HG03432 (cell line): ENCODE data around the gene GALNT15.

ENCODE experiments used
- ATAC-seq: cut with Tn5 transposase; IDR thresholded peaks from one replicate; pipeline ENCODE4 v1.9.1; 2021; ENCODE audit warnings: mild to moderate bottlenecking, moderate library complexity; ENCODE audit not compliant: unreplicated experiment

GALNT15 gene

GRCh38 chr3:16186086-16186485, 11.6 kb downstream of the GALNT15 start:
- ATAC-seq = no peak

- no peak for ATAC-seq
Measured at GRCh38 chr3:16186565-16186964, 12.1 kb downstream of the GALNT15 start.

GRCh38 chr3:16187213-16187790, 12.8 kb downstream of the GALNT15 start:
- ATAC-seq = no peak

- ATAC-seq = no peak
Measured at GRCh38 chr3:16188071-16188470, 13.6 kb downstream of the GALNT15 start.

GRCh38 chr3:16189201-16189600, 14.7 kb downstream of the GALNT15 start:
- no peak for ATAC-seq

GRCh38 chr3:16190704-16191103, 16.2 kb downstream of the GALNT15 start:
- no peak for ATAC-seq

- ATAC-seq = no peak
Measured at GRCh38 chr3:16191591-16191990, 17.1 kb downstream of the GALNT15 start.

- no peak for ATAC-seq
Measured at GRCh38 chr3:16192176-16192811, 17.8 kb downstream of the GALNT15 start.

GRCh38 chr3:16198427-16198826, 23.9 kb downstream of the GALNT15 start:
- no peak for ATAC-seq

- no peak for ATAC-seq
Measured at GRCh38 chr3:16199769-16200168, 25.3 kb downstream of the GALNT15 start.

- no peak for ATAC-seq
Measured at GRCh38 chr3:16200411-16200810, 25.9 kb downstream of the GALNT15 start.

- no peak for ATAC-seq
Measured at GRCh38 chr3:16203031-16203430, 28.6 kb downstream of the GALNT15 start.

GRCh38 chr3:16203671-16204629, 29.5 kb downstream of the GALNT15 start:
- ATAC-seq = no peak

- ATAC-seq = no peak
Measured at GRCh38 chr3:16204751-16205150, 30.3 kb downstream of the GALNT15 start.

- ATAC-seq = no peak
Measured at GRCh38 chr3:16205156-16205870, 30.8 kb downstream of the GALNT15 start.

GRCh38 chr3:16207031-16207430, 32.6 kb downstream of the GALNT15 start:
- no peak for ATAC-seq

GRCh38 chr3:16211176-16211904, 36.9 kb downstream of the GALNT15 start:
- no peak for ATAC-seq

- no peak for ATAC-seq
Measured at GRCh38 chr3:16214366-16214765, 39.9 kb downstream of the GALNT15 start.

GRCh38 chr3:16216373-16216935, 42.0 kb downstream of the GALNT15 start:
- ATAC-seq = no peak

GRCh38 chr3:16219777-16220176, 45.3 kb downstream of the GALNT15 start:
- ATAC-seq = no peak
